H9 (cell line): Measurements from ENCODE around the gene ARVCF. TPM values are rescaled to one million over a fixed set of nuclear protein-coding genes. Genes with fewer than 3 reads are reported as not detected.

ENCODE experiments used
- DNase-seq: peaks from one replicate; pipeline ENCODE4 v3.0.0-alpha.2; 2017
- H2AFZ ChIP-seq: one replicate; pipeline ENCODE4 v1.6.1; 2013; ENCODE audit warnings: mild to moderate bottlenecking, low read length, control low read depth, moderate library complexity
- H2AK5ac ChIP-seq: 2 replicates; pipeline ENCODE4 v1.6.1; 2013; ENCODE audit warnings: low read length, control low read depth, mixed read lengths; ENCODE audit not compliant: insufficient read length
- H2BK120ac ChIP-seq: one replicate; pipeline ENCODE4 v1.6.1; 2013; ENCODE audit warnings: low read depth, mild to moderate bottlenecking, low read length, control low read depth, inconsistent platforms; ENCODE audit not compliant: poor library complexity, severe bottlenecking
- H2BK12ac ChIP-seq: 2 replicates; pipeline ENCODE4 v1.6.1; 2013; ENCODE audit warnings: low read length, control low read depth, mixed read lengths, low read depth; ENCODE audit not compliant: insufficient read length
- H2BK15ac ChIP-seq: 2 replicates; pipeline ENCODE4 v1.6.1; 2013; ENCODE audit warnings: low read depth, low read length, control low read depth
- H2BK20ac ChIP-seq: one replicate; pipeline ENCODE4 v1.6.1; 2013; ENCODE audit warnings: low read depth, mild to moderate bottlenecking, low read length, control low read depth, inconsistent platforms; ENCODE audit not compliant: poor library complexity, severe bottlenecking
- H2BK5ac ChIP-seq: 2 replicates; pipeline ENCODE4 v1.6.1; 2013; ENCODE audit warnings: low read length, control low read depth, mixed read lengths; ENCODE audit not compliant: insufficient read length
- H3K14ac ChIP-seq: 2 replicates; pipeline ENCODE4 v1.6.1; 2013; ENCODE audit warnings: low read length, control low read depth; ENCODE audit not compliant: insufficient read depth
- H3K18ac ChIP-seq: 2 replicates; pipeline ENCODE4 v1.6.1; 2013; ENCODE audit warnings: low read depth, mild to moderate bottlenecking, mixed read lengths, low read length, control low read depth; ENCODE audit not compliant: insufficient read length
- H3K23ac ChIP-seq: 2 replicates; pipeline ENCODE4 v1.6.1; 2013; ENCODE audit warnings: low read length, control low read depth, mixed read lengths, low read depth; ENCODE audit not compliant: insufficient read length
- H3K23me2 ChIP-seq: 2 replicates; pipeline ENCODE4 v1.6.1; 2013; ENCODE audit warnings: low read depth, mild to moderate bottlenecking, mixed read lengths, low read length, control low read depth; ENCODE audit not compliant: insufficient read length, poor library complexity, severe bottlenecking
- H3K27ac ChIP-seq: 2 replicates; pipeline ENCODE4 v1.5.1; 2013; ENCODE audit warnings: low read length, control low read depth, mixed read lengths, low read depth; ENCODE audit not compliant: insufficient read length
- H3K27me3 ChIP-seq: 2 replicates; pipeline ENCODE4 v1.6.1; 2013; ENCODE audit warnings: low read length, control low read depth, inconsistent platforms; ENCODE audit not compliant: insufficient read depth
- H3K4ac ChIP-seq: 2 replicates; pipeline ENCODE4 v1.6.1; 2013; ENCODE audit warnings: low read depth, mild to moderate bottlenecking, control low read depth, inconsistent platforms, low read length, moderate library complexity
- H3K4me1 ChIP-seq: 2 replicates; pipeline ENCODE4 v1.6.1; 2013; ENCODE audit warnings: low read length, control low read depth, inconsistent platforms; ENCODE audit not compliant: insufficient read depth
- H3K4me2 ChIP-seq: 2 replicates; pipeline ENCODE4 v1.6.1; 2013; ENCODE audit warnings: low read length, control low read depth, mixed read lengths; ENCODE audit not compliant: insufficient read length, insufficient read depth
- H3K56ac ChIP-seq: 2 replicates; pipeline ENCODE4 v1.6.1; 2013; ENCODE audit warnings: low read depth, mild to moderate bottlenecking, mixed read lengths, low read length, control low read depth; ENCODE audit not compliant: insufficient read length
- H3K79me1 ChIP-seq: 2 replicates; pipeline ENCODE4 v1.6.1; 2013; ENCODE audit warnings: low read depth, mild to moderate bottlenecking, moderate library complexity, low read length, control low read depth, inconsistent platforms; ENCODE audit not compliant: insufficient read depth, poor library complexity, severe bottlenecking
- H3K79me2 ChIP-seq: 2 replicates; pipeline ENCODE4 v1.6.1; 2013; ENCODE audit warnings: low read length, control low read depth, inconsistent platforms; ENCODE audit not compliant: insufficient read depth
- H3K9ac ChIP-seq: 2 replicates; pipeline ENCODE4 v1.6.1; 2013; ENCODE audit warnings: low read length, control low read depth, mixed read lengths; ENCODE audit not compliant: insufficient read length; ENCODE audit errors: extremely low read depth
- H3K9me3 ChIP-seq: one replicate; pipeline ENCODE4 v1.6.1; 2013; ENCODE audit warnings: low read depth, low read length, inconsistent platforms; ENCODE audit not compliant: control insufficient read depth
- H3T11ph ChIP-seq: one replicate; pipeline ENCODE4 v1.6.1; 2013; ENCODE audit warnings: mild to moderate bottlenecking, low read length, control low read depth, inconsistent platforms
- H4K20me1 ChIP-seq: one replicate; pipeline ENCODE4 v1.6.1; 2013; ENCODE audit not compliant: control insufficient read depth, insufficient read length, insufficient read depth
- H4K5ac ChIP-seq: 2 replicates; pipeline ENCODE4 v1.6.1; 2013; ENCODE audit warnings: low read depth, mild to moderate bottlenecking, mixed read lengths, low read length, control low read depth; ENCODE audit not compliant: insufficient read length
- H4K8ac ChIP-seq: replicated peaks from 2 replicates; pipeline ENCODE4 v1.6.1; 2013; ENCODE audit warnings: low read length, control low read depth, mixed read lengths, low read depth; ENCODE audit not compliant: insufficient read length
- H4K91ac ChIP-seq: 2 replicates; pipeline ENCODE4 v1.6.1; 2013; ENCODE audit warnings: low read depth, mild to moderate bottlenecking, moderate library complexity, mixed read lengths, low read length, control low read depth; ENCODE audit not compliant: insufficient read length
- H3K27ac Mint-ChIP-seq, 3 experiments: 2 replicates in 2 of 3; 3 replicates in 1 of 3; pipeline ENCODE4 v1.8.0; 2020 to 2021; ENCODE audit warnings: mixed read lengths in 3 of 3, mild to moderate bottlenecking in 1 of 3, moderate library complexity in 1 of 3
- H3K27me3 Mint-ChIP-seq: 2 replicates; pipeline ENCODE4 v1.8.0; 2021; ENCODE audit warnings: low read depth, mild to moderate bottlenecking, moderate library complexity, mixed read lengths
- H3K36me3 Mint-ChIP-seq, 3 experiments: 2 replicates in 2 of 3; 3 replicates in 1 of 3; pipeline ENCODE4 v1.8.0; 2020 to 2021; ENCODE audit warnings: low read depth in 3 of 3, mixed read lengths in 3 of 3; ENCODE audit not compliant: insufficient read depth in 1 of 3
- H3K4me1 Mint-ChIP-seq, 2 experiments: 2 replicates each; pipeline ENCODE4 v1.8.0; 2020; ENCODE audit warnings: mixed read lengths in 2 of 2
- H3K4me3 Mint-ChIP-seq, 2 experiments: 2 replicates in 1 of 2; 3 replicates in 1 of 2; pipeline ENCODE4 v1.8.0; 2020 to 2021; ENCODE audit warnings: mild to moderate bottlenecking in 2 of 2, mixed read lengths in 2 of 2, moderate library complexity in 1 of 2
- H3K9me3 Mint-ChIP-seq, 2 experiments: 2 replicates in 1 of 2; 3 replicates in 1 of 2; pipeline ENCODE4 v1.8.0; 2020; ENCODE audit warnings: mild to moderate bottlenecking in 2 of 2, mixed read lengths in 2 of 2, moderate library complexity in 1 of 2
- WGBS: extraction: QIAGEN DNeasy Blood & Tissue Kit; methylation state at CpG from one replicate; pipeline ENCODE4 v1.1.7; 2013; ENCODE audit warnings: missing lambda C conversion rate, low lambda C conversion rate, mixed read lengths; ENCODE audit not compliant: insufficient read length; ENCODE audit errors: extremely low coverage; 5-methylcytosine and 5-hydroxymethylcytosine counted together
- total RNA-seq: library from RNA; stranded (reverse); gene quantifications from 2 replicates; pipeline ENCODE4 v1.2.1, GENCODE V29; 2021
- TF ChIP-seq, protein P1 (sequence below): fragments of 200-600 bp; sonication (generic); conservative IDR thresholded peaks from 3 replicates; pipeline ENCODE4 v1.8.0; 2021; ENCODE audit warnings: antibody characterized with exemption, mild to moderate bottlenecking

Gene ARVCF
- total RNA-seq, 1 experiment from 2014 or later = 40.7 TPM

DNA sequence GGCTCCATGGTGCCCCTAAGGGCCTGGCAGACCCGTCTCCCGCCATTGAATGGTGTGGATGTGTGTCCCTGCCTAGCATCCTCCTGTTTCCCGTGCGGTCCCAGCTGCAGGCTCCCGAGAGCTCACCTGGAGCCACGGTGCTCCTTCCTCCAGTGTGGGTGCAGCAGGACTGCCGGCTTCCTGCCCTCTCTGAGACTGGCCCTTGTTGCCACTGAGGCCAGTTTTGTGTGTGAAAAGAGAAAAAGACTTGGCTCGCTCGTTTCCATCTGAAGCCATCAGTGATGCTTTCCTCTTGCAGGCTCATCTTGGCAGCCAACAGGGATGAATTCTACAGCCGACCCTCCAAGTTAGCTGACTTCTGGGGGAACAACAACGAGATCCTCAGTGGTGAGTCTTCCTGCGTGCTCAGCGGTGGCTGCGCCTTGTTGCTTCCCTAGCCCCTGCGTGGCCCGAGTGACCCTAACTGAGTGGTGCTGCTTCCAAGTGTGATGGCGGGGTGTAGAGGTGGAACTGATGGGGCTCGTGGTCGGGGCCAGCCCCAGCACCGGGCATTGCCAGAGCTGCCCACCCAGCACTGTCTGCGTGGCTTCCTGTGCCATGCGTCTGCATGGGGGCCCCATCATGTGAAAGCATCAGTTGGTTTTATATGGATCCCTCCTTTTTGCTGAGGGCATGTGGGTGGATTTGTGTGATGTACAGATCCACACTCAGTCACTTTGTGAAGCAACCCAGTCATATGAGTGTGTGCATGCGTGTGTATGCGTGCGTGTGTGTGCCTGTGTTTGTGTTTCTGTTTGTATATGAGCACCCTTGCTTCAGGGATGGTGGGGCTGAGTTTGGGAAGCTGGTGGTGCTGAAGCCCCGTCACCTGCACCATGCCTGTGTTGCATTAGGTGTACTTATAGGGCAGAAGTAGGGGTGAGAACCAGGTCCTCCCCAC lies 26.7 kb upstream of the ARVCF start:
- no peaks in the 10 kb centered on the region for H3K79me1 ChIP-seq
- no peaks in the 10 kb centered on the region for H4K20me1 ChIP-seq
- H2AFZ ChIP-seq = no peak overlapping the region
- Mint-ChIP-seq H3K4me3 (no peak overlapping the region), H3K9me3 (peaks cover 0 to 6% of the 10 kb centered on the region in 2 experiments; a peak in 2 of 5 replicates), H3K36me3 (peaks cover 8 to 22% (median 8%) of the 10 kb centered on the region in 3 experiments; a peak in 6 of 7 replicates), H3K4me1 (no peaks in the 10 kb centered on the region), H3K27ac (peak overlapping the region in 1 of 3 experiments; percentile 58; a peak in 1 of 7 replicates), H3K27me3 (no peaks in the 10 kb centered on the region)
- H3K79me2 ChIP-seq = no peaks in the 10 kb centered on the region
- no peaks in the 10 kb centered on the region for H3K23me2 ChIP-seq
- H2BK20ac ChIP-seq = no peak overlapping the region
- H4K91ac ChIP-seq = no peak overlapping the region
- no peaks in the 10 kb centered on the region for H3K4me1 ChIP-seq
- no peak overlapping the region for H4K8ac ChIP-seq
- TF ChIP-seq, protein P1, sequence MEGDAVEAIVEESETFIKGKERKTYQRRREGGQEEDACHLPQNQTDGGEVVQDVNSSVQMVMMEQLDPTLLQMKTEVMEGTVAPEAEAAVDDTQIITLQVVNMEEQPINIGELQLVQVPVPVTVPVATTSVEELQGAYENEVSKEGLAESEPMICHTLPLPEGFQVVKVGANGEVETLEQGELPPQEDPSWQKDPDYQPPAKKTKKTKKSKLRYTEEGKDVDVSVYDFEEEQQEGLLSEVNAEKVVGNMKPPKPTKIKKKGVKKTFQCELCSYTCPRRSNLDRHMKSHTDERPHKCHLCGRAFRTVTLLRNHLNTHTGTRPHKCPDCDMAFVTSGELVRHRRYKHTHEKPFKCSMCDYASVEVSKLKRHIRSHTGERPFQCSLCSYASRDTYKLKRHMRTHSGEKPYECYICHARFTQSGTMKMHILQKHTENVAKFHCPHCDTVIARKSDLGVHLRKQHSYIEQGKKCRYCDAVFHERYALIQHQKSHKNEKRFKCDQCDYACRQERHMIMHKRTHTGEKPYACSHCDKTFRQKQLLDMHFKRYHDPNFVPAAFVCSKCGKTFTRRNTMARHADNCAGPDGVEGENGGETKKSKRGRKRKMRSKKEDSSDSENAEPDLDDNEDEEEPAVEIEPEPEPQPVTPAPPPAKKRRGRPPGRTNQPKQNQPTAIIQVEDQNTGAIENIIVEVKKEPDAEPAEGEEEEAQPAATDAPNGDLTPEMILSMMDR = no peak
- H3K4ac ChIP-seq = no peak overlapping the region
- no peaks in the 10 kb centered on the region for H3K9me3 ChIP-seq
- H3T11ph ChIP-seq = no peak overlapping the region
- DNase-seq = no peak
- H2BK12ac ChIP-seq = no peak overlapping the region
- no peak overlapping the region for H3K27ac ChIP-seq
- H3K23ac ChIP-seq = no peak overlapping the region
- H3K18ac ChIP-seq = no peak overlapping the region
- no peak overlapping the region for H3K4me2 ChIP-seq
- H2BK120ac ChIP-seq = no peak overlapping the region
- no peak overlapping the region for H2BK15ac ChIP-seq
- H3K14ac ChIP-seq = no peak overlapping the region
- H3K56ac ChIP-seq = no peak overlapping the region
- no peaks in the 10 kb centered on the region; the same call in 1 of the 2 replicates for H3K27me3 ChIP-seq
- no peak overlapping the region for H3K9ac ChIP-seq
- WGBS = no CpG with 5 or more reads among the region's 26 CpGs
- H2BK5ac ChIP-seq = no peak overlapping the region
- no peak overlapping the region for H4K5ac ChIP-seq
- no peak overlapping the region for H2AK5ac ChIP-seq
